GM19438 (cell line): ENCODE results near the gene ENPP1.
A peak's percentile ranks its signal among the peaks of the same experiment; 100 is the strongest.
"Not testable (repeated sequence)": the region's sequence is repeated elsewhere in the genome, so short reads cannot be mapped to it uniquely, and the experiment has no call there.

Experiments
- ATAC-seq: cut with Tn5 transposase; IDR thresholded peaks from one replicate; pipeline ENCODE4 v1.9.1; 2021; ENCODE audit warnings: low read depth; ENCODE audit not compliant: unreplicated experiment

ENPP1 gene

DNA sequence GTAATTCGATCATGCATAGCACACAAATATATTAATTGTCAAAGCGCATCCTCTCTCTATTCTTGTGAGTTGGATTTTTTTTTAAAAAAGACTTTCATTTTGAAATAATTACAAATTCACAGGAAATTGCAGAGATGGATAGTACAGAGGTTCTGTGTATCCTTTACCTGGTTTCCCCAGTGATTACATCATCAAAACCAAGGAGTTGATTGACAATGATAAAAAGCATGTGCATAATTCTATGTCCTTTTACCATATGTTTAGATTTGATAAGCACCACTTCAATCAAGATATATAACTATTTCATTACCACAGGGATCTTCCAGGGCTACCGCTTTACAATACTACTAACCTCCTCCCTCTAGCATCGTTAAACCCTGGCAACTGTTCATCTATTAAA is 103.1 kb downstream of the ENPP1 start:
- ATAC-seq, result no peak

DNA sequence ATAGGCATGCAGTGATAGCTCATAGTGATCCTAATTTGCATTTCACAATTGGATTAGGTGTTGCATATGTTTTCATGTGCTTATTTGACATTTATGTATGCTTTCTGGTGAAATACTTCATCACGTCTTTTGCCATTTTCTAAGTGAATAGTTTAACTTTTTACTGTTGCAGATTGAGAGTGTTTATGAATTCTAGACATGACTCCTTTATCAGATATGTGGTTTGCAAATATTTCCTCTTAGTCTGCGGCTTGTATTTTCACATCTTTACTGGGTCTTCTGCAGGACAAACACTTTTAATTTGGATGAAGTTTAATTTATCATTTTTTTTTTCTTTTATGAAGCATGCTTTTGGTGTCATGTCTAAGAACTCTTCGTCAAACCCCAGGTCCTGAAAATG is 104.1 kb downstream of the ENPP1 start:
- no peak for ATAC-seq

DNA sequence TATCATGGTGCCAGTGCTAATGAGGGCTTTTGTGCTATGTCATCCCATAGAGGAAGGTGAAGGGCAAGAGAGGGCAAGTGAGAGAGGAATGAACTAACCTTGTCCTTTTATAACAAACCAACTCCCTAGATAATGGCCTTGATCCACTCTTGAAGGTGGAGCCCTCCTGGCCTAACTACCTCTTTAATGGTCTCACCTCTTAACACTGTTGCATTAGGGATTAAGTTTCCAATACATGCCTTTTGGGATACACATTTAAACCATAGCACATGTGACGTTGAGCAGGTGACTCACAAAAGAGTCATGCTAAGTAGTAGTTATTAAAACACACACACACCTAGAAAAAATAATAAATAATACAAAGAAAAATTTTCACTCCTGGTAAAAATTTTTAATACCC is 106.4 kb downstream of the ENPP1 start:
- no peak for ATAC-seq

DNA sequence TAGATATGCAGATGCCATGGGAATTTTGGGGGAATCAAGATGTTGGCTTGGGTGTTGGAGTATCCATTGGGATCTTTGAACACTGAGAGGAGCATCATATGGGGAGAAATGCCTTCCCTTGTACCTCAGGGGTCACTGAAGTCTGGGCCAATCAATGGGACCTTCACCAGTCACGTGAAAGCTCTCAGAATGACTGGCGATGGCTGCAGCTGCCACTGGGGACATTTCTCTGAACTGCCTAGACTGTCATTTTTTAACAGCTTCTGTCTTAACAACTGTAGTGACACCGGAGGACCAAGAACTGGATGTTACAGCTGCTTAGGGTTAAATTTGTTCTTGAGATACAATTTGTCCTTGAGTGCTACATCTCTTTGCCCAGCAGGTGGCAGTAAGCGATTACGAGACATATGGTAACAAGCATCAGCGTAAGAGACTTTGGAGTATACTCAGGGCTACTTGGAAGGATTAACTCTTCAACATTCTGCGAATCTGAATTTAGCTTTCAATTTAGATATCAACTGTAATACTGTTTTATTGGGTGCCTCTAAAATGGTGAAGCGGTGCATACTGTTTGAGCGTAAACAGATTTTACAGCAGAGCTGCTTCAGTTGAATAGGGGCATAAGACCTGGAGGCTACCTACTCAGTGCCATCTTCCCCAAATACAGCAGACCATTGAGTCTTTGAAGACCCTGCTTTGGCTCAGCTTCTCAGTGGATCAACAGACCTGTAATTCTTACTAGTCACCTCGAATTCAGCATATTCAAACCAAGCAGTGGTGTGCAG is 107.3 kb downstream of the ENPP1 start:
- peak; percentile 69 for ATAC-seq

- not testable (repeated sequence) for ATAC-seq
These were observed 108.4 kb downstream of the ENPP1 start for GRCh38 chr6:131916091-131916796.

- no peak for ATAC-seq
These were observed 109.0 kb downstream of the ENPP1 start for GRCh38 chr6:131916847-131917246.

- no peak for ATAC-seq
These were observed 109.5 kb downstream of the ENPP1 start for GRCh38 chr6:131917318-131917717.

GRCh38 chr6:131917763-131918649 is 110.2 kb downstream of the ENPP1 start:
- ATAC-seq, result no peak

DNA sequence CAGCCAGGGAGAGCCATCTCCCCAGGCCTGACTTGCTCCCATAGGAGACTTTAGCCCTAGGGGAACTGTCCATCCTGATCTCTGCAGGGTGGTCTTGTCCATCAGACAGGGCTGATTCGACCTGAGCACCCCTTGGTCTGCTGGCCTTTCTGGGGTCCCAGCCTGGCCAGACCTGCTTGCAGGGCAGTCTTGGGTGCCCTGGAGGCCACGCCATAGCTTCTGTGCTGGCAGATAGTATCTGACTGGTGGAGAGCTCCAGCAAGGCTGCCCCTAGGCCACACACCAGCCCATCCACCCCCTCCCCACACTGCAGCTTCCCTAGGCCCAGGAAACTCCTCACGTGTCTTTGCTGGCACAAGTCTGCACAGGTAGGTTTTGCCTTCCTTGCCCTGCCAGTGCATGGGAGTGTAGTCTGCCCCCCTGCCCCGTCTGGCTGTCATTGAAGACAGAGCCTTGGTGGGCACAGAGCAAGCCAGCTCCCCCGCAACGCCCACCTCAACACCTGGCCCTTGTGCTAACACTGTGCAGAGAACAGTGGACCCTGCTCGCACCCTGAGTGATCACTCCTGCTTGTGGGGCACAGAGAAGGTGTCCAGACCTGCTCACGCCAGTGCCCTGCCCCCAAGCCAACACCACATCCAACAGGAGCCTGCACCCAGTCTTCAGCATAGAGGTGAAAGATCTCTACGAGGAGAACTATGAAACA is 111.0 kb downstream of the ENPP1 start:
- no peak for ATAC-seq

- ATAC-seq, result no peak
These were observed 112.8 kb downstream of the ENPP1 start for GRCh38 chr6:131920656-131921055.

DNA sequence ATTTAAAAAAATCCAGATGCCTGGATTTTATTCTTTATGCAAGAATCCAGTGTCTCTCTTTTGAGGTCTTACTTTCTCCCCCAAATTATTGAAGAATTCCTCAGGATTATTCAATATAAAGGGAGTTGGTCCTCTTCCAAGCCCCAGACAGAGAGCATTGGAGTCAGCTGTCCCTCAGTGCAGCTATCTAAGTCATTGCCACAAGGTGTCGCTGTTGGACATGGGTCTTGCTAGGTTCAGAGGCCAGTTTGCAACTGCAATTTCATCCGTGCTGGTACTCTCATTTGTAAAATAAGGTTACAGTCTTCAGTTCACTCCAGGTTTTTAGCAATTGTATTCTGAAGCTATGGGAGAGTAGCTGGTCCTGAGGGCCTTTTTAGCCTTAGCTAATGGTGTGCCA is 115.5 kb downstream of the ENPP1 start:
- ATAC-seq, result no peak

- no peak for ATAC-seq
These were observed 117.2 kb downstream of the ENPP1 start for GRCh38 chr6:131924881-131925474.

- no peak for ATAC-seq
These were observed 121.4 kb downstream of the ENPP1 start for GRCh38 chr6:131929264-131929663.

GRCh38 chr6:131929976-131930375 is 122.2 kb downstream of the ENPP1 start:
- no peak for ATAC-seq

DNA sequence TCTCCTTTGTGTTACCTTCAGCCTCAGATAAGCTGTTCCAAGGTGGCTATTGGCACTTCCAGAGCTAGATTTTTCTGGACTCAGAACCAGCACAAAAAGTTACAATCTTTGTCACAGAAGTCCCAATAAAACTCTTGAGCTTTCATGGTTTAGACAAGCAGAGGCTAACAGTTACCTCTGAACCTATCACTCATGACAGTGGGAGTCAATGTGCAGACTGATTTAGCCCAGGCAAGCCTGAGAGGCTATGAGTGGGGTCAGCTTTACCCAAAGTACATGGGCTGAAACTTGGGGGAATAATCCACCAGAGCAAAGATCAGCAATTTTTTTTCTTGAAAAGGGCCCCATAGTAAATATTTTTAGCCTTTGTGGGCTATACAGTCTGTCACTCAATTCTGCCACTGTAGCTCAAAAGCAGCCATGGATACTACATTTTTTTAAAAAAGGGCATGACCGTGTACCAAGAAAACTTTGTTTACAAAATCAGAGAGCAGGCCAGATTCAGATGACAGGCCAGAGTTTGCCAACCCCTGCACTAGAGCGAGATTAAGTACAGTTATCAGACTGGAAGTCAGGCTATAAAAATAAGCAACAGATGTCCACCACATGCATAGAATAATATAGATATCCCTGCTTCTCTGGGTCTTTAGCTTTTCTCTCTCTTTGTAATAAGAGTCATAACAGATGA is 123.4 kb downstream of the ENPP1 start:
- ATAC-seq, result no peak

- ATAC-seq, result no peak
These were observed 128.3 kb downstream of the ENPP1 start for GRCh38 chr6:131936156-131936555.

GRCh38 chr6:131937226-131937625 is 129.4 kb downstream of the ENPP1 start:
- ATAC-seq, result no peak

DNA sequence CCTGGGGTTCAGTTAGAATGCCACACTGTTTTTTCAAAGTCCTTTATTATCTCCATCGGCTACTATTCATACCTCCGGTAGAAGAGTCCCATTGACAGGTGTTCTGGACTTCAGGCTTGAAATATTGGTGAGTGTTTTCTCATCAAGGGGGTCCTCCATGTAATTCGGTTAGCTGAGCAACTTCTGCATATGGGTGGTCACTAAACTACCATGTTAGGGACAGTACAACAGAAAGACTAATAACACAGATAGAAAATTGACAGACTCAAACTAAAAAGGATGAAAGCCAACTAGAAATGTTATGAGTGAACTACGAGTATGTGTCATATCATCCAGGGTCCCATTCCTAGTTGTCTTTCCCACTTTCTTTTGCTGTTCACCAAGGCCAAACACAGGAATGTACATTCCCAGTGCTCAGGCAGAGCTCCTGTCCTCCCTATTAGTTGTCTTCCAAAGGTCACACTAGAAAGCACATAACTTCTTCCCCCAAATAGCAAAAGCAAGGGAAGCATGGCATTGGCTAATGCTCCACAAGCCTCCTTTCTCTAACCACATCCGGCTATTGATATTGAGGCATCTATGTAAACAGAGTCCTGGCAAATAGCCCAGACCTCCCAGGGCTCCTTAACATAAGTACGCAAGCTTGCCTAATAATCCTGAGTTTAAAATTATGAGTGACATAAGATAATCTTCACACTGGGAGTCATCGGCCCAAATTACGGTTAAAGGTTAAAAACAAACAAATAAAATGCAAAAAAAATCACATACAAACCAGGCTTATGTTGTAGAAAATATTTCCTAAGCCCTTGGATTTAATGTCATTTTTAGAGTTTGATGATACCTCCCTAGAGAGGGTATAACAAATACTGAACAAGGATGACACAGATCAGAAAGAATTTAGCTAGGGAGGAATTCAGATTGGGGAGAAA is 130.1 kb downstream of the ENPP1 start:
- no peak for ATAC-seq
